ENCODE measurements around the gene PNMA8B.

PNMA8B gene

GRCh38 chr19:46471811-46472543 is 23.7 kb downstream of the PNMA8B start:
- no peak for TF ChIP-seq JUND (IDR thresholded peaks at IDR 0.05; ENCODE audit: low read depth)
- no peak for DNase-seq (ENCODE audit: low read depth in 1 of 2, low spot score in 1 of 2)
- in situ Hi-C loops (cut with HindIII; ENCODE audit: low pct_unique_long_range_greater_than_20kb, low sequenced_read_pairs) = no loop called here

DNA sequence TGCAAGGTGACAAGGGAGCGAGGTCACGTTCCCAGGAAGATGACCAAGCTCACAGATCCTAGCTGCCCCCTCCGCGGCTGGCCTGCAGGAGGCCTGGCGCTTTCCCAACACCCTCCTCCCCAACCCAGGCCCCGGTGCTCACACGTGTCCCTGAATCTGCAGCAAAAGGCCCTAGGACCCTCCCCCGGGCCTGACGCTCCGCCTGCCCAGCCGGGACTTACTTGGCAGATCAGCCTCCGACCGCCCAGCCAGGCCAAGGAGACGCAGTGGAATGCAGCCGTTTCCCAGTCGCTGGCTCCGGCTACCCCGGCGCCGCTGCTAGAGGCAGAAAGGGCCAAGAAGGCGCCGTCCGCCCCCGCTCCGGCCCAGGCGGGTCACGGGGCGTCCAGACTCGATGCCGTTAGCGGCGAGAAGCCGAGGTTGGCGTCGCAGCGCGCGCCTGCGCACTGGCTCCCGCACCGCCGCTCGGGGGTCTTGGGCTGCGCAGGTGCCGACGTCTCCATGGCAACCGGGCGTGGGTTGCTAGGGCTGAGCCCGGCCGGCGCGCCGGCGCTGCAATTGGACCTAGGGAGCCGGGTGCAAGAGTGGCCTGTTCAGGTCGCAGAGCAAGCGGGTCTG is 24.4 kb downstream of the PNMA8B start, which contains the start of gene PNMA8A:
Gene PNMA8A (minus strand): TSS at position 448 of the 618 bp plus-strand sequence. CDS start 528 bp downstream, outside the sequence.
- in situ Hi-C loops (cut with HindIII; ENCODE audit: low pct_unique_long_range_greater_than_20kb, low sequenced_read_pairs) = no loop called here
- TF ChIP-seq JUND (IDR thresholded peaks at IDR 0.05; ENCODE audit: low read depth) = no peak
- no peak for DNase-seq (ENCODE audit: low read depth in 1 of 2, low spot score in 1 of 2)

- no peak for TF ChIP-seq JUND (IDR thresholded peaks at IDR 0.05; ENCODE audit: low read depth)
- in situ Hi-C loops (cut with HindIII; ENCODE audit: low pct_unique_long_range_greater_than_20kb, low sequenced_read_pairs) = no loop called here
- DNase-seq (ENCODE audit: low read depth in 1 of 2, low spot score in 1 of 2) = no peak
Measured at GRCh38 chr19:46470376-46470775, 25.3 kb downstream of the PNMA8B start.

- no peak for DNase-seq (ENCODE audit: low read depth in 1 of 2, low spot score in 1 of 2)
- in situ Hi-C loops (cut with HindIII; ENCODE audit: low pct_unique_long_range_greater_than_20kb, low sequenced_read_pairs) = no loop called here
- no peak for TF ChIP-seq JUND (IDR thresholded peaks at IDR 0.05; ENCODE audit: low read depth)
Measured at GRCh38 chr19:46469541-46470185, 26.0 kb downstream of the PNMA8B start.

DNA sequence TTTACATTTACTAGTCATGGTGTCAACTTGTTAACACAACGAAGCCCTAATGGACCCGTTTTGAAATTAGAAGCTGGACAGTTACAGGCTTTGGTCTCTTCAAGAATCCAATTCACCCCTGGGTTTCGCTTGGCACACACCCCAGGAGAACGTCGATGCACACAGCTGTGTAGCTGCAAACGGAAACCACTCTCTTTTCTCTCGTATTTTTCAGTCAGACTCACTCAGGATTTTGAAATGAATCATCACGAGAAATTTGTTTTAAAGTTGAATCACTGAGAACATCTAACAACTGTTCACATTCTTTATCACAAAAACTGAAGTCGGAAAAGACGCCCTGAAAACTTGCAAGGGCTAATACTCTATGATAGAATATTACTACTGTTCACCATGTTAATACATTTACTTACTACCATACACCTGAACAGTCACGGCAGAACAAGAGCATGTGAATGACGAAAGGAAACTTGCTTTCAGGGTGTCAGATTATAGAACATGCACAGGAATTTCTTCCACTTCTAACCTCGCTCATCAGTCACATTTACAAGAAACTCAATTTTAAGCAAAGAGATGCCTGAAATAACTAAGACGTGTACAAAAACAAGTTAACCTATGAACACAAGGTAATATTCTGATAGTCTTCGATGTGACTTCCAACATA is 29.0 kb downstream of the PNMA8B start:
- no peak for DNase-seq (ENCODE audit: low read depth in 1 of 2, low spot score in 1 of 2)
- TF ChIP-seq JUND (IDR thresholded peaks at IDR 0.05; ENCODE audit: low read depth) = no peak
- in situ Hi-C loops (cut with HindIII; ENCODE audit: low pct_unique_long_range_greater_than_20kb, low sequenced_read_pairs) = no loop called here

GRCh38 chr19:46463516-46463915 is 32.2 kb downstream of the PNMA8B start:
- in situ Hi-C loops (cut with HindIII; ENCODE audit: low pct_unique_long_range_greater_than_20kb, low sequenced_read_pairs) = no loop called here
- TF ChIP-seq JUND (IDR thresholded peaks at IDR 0.05; ENCODE audit: low read depth) = no peak
- no peak for DNase-seq (ENCODE audit: low read depth in 1 of 2, low spot score in 1 of 2)

GRCh38 chr19:46461537-46461936 is 34.1 kb downstream of the PNMA8B start:
- no peak for TF ChIP-seq JUND (IDR thresholded peaks at IDR 0.05; ENCODE audit: low read depth)
- in situ Hi-C loops (cut with HindIII; ENCODE audit: low pct_unique_long_range_greater_than_20kb, low sequenced_read_pairs) = no loop called here
- DNase-seq (ENCODE audit: low read depth in 1 of 2, low spot score in 1 of 2) = no peak

GRCh38 chr19:46460981-46461380 is 34.7 kb downstream of the PNMA8B start:
- DNase-seq (ENCODE audit: low read depth in 1 of 2, low spot score in 1 of 2) = no peak
- in situ Hi-C loops (cut with HindIII; ENCODE audit: low pct_unique_long_range_greater_than_20kb, low sequenced_read_pairs) = no loop called here

DNA sequence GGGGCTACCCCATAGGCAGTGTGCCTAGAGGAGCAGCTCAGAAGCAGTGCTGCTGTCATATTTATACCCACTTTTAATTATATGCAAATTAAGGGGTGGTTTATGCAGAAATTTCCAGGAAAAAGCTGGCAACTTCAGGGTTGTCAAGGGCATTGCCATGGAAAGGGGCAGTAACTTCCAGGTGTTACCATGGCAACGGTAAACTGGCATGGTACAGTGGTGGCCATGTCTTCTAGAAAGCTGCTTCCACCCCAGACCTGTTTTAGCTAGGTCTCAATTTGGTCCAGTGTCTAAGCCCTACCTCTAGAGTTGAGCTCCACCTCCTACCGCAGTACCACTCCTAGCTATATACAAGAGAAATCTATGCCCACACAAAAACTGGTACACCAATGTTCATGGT is 35.6 kb downstream of the PNMA8B start:
- no peak for TF ChIP-seq JUND (IDR thresholded peaks at IDR 0.05; ENCODE audit: low read depth)
- in situ Hi-C loops (cut with HindIII; ENCODE audit: low pct_unique_long_range_greater_than_20kb, low sequenced_read_pairs) = no loop called here
- DNase-seq (ENCODE audit: low read depth in 1 of 2, low spot score in 1 of 2) = no peak

More at GRCh38 chr19:46460981-46461380, 34.7 kb downstream of the PNMA8B start:
- no peak for TF ChIP-seq JUND (IDR thresholded peaks at IDR 0.05; ENCODE audit: low read depth)

DNA sequence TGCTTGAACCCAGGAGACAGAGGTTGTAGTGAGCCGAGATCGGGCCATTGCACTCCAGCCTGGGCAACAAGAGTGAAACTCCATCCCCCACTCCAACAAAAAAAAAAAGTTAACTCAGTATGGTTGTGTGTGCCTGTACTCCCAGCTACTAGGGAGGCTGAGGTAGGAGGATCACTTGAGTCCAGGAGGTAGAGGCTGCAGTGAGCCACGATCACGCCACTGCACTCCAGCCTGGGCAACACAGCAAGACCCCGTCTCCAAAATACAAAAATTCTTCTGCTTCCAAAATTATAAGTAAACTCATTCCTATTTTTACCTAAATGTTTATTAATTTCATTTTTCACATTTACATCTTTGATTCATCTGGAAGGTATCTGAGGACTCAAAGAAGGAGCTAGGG is 38.7 kb downstream of the PNMA8B start:
- no peak for DNase-seq (ENCODE audit: low read depth in 1 of 2, low spot score in 1 of 2)
- TF ChIP-seq JUND (IDR thresholded peaks at IDR 0.05; ENCODE audit: low read depth) = no peak
- in situ Hi-C loops (cut with HindIII; ENCODE audit: low pct_unique_long_range_greater_than_20kb, low sequenced_read_pairs) = no loop called here

GRCh38 chr19:46454244-46454643 is 41.4 kb downstream of the PNMA8B start:
- TF ChIP-seq JUND (IDR thresholded peaks at IDR 0.05; ENCODE audit: low read depth) = no peak
- no peak for DNase-seq (ENCODE audit: low read depth in 1 of 2, low spot score in 1 of 2)
- in situ Hi-C loops (cut with HindIII; ENCODE audit: low pct_unique_long_range_greater_than_20kb, low sequenced_read_pairs) = no loop called here

DNA sequence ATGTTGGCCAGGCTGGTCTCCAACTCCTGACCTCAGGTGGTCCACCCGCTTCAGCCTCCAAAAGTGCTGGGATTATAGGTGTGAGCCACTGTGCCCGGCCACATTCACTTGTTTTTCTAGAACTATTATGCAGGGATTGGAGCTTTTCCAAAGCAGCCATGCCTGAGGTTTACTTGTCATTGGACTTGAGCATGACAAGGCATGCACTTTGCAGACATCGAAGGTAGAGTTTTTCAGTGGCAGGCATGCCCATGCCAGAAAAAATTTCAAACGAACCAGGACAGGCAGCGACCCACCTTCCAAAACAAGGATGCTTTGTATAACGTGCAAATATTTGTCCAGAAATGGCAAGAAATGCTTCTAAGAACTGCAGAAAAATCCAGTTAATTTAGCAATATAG is 42.0 kb downstream of the PNMA8B start:
- no peak for TF ChIP-seq JUND (IDR thresholded peaks at IDR 0.05; ENCODE audit: low read depth)
- DNase-seq (ENCODE audit: low read depth in 1 of 2, low spot score in 1 of 2) = no peak
- in situ Hi-C loops (cut with HindIII; ENCODE audit: low pct_unique_long_range_greater_than_20kb, low sequenced_read_pairs) = no loop called here

DNA sequence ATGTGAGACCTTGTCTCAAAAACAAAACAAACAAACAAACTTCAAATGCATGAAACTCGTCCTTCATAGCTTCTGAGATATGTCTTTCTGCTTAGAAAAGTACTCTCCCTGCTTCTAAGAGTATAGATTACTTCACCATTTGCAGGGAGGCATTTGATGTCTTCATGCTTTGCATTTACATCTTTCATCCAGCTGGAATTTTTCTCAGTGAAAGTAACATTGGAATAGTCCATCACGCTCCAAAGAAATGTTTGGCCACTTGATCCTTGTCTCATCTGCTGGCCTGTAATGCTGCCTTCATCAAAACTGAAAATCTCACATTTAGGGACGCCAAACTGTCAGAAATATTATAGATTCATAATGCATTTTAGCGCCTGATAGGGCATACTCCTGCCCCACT is 43.5 kb downstream of the PNMA8B start:
- no peak for DNase-seq (ENCODE audit: low read depth in 1 of 2, low spot score in 1 of 2)
- in situ Hi-C loops (cut with HindIII; ENCODE audit: low pct_unique_long_range_greater_than_20kb, low sequenced_read_pairs) = no loop called here
- no peak for TF ChIP-seq JUND (IDR thresholded peaks at IDR 0.05; ENCODE audit: low read depth)

All from T47D (cell line).